Coronary artery (tissue), 2 donors: ENCODE results near the gene OBSCN.

Experiments used
- DNase-seq: peaks from one replicate; pipeline ENCODE4 v3.0.0-alpha.2; 2017; ENCODE audit warnings: low spot score
- H3K27ac ChIP-seq, 2 donors: fragments of 200-600 bp; sonication (generic); one replicate each; pipeline ENCODE4 v1.5.1; 2016 to 2019
- H3K4me3 ChIP-seq: fragments of 200-600 bp; sonication (generic); 2 replicates; pipeline ENCODE4 v1.5.1; 2016; ENCODE audit warnings: mild to moderate bottlenecking, moderate library complexity
- TF ChIP-seq, protein P1 (sequence below): fragments of 200-600 bp; sonication (generic); IDR thresholded peaks from one replicate; pipeline ENCODE4 v1.5.1; 2019; ENCODE audit warnings: antibody characterized with exemption

The OBSCN gene

DNA sequence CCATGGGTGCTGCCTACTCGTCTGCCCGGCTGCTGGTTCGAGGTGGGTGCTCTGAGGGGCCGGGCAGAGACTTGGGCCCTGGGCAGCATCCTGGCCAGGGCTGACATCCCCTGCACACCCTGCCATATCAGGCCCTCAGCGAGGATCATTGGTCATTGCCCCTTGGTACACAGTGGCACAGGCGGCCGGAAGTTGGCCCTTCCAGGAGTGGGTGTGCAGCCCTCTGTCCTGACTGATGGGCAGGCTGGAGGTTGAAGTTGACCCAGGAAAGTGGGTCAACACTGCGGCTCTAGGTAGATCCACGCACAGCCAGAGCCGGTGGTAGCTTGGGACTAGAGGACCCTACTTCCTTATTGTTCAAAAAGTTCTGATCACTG is 125.9 kb downstream of the OBSCN start:
- peak; percentile 68 for DNase-seq
- no peak overlapping the region for H3K27ac ChIP-seq
- no peak overlapping the region for H3K4me3 ChIP-seq
- TF ChIP-seq, protein P1, sequence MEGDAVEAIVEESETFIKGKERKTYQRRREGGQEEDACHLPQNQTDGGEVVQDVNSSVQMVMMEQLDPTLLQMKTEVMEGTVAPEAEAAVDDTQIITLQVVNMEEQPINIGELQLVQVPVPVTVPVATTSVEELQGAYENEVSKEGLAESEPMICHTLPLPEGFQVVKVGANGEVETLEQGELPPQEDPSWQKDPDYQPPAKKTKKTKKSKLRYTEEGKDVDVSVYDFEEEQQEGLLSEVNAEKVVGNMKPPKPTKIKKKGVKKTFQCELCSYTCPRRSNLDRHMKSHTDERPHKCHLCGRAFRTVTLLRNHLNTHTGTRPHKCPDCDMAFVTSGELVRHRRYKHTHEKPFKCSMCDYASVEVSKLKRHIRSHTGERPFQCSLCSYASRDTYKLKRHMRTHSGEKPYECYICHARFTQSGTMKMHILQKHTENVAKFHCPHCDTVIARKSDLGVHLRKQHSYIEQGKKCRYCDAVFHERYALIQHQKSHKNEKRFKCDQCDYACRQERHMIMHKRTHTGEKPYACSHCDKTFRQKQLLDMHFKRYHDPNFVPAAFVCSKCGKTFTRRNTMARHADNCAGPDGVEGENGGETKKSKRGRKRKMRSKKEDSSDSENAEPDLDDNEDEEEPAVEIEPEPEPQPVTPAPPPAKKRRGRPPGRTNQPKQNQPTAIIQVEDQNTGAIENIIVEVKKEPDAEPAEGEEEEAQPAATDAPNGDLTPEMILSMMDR: no peak

DNA sequence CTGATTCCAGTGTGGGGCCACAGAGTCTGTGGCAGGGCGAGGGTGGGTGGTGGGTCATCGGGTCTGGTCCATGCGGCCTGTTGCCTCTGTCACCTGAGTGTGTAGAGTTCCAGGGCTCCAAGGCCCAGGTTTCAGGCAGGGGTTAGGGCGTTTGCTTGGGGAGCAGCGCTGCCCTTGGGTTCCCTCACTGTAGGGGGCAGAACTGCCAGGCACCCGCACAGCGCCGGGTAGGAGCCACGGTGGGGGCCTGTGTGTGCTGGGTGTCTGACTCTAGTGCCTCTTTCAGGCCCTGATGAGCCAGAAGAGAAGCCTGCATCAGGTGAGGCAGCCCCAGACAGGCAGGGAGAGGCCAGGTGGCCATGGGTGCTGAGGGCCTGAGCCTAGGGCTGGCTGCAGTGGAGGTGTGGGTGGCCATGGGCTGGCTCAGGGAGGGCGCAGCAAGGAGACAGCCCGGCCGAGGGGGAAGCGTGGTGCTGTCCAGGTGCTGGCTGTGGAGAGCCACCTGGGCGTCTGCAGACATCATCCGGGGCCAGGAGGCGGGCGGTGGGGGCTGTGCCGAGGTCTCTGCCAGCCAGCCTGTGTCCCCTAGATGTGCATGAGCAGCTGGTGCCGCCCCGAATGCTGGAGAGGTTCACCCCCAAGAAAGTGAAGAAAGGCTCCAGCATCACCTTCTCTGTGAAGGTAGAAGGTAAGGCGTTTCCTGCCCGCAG is 126.5 kb downstream of the OBSCN start:
- peak; percentile 29 for DNase-seq
- no peak overlapping the region for H3K4me3 ChIP-seq
- TF ChIP-seq, protein P1: no peak
- H3K27ac ChIP-seq: no peak overlapping the region

DNA sequence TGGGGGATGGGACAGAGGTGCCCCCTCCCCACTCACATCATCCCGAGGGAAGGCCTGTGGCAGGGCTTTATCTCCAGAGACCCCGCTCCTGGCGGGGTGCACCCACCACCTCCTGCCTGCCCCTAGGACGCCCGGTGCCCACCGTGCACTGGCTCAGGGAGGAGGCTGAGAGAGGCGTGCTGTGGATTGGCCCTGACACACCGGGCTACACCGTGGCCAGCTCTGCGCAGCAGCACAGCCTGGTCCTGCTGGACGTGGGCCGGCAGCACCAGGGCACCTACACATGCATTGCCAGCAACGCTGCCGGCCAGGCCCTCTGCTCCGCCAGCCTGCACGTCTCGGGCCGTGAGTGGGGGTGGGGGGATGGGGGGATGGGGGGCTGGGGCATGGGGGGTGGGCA is 127.1 kb downstream of the OBSCN start:
- TF ChIP-seq, protein P1: no peak
- DNase-seq: peak; percentile 59
- Histone ChIP-seq H3K4me3 (no peak overlapping the region), H3K27ac (no peak overlapping the region)

DNA sequence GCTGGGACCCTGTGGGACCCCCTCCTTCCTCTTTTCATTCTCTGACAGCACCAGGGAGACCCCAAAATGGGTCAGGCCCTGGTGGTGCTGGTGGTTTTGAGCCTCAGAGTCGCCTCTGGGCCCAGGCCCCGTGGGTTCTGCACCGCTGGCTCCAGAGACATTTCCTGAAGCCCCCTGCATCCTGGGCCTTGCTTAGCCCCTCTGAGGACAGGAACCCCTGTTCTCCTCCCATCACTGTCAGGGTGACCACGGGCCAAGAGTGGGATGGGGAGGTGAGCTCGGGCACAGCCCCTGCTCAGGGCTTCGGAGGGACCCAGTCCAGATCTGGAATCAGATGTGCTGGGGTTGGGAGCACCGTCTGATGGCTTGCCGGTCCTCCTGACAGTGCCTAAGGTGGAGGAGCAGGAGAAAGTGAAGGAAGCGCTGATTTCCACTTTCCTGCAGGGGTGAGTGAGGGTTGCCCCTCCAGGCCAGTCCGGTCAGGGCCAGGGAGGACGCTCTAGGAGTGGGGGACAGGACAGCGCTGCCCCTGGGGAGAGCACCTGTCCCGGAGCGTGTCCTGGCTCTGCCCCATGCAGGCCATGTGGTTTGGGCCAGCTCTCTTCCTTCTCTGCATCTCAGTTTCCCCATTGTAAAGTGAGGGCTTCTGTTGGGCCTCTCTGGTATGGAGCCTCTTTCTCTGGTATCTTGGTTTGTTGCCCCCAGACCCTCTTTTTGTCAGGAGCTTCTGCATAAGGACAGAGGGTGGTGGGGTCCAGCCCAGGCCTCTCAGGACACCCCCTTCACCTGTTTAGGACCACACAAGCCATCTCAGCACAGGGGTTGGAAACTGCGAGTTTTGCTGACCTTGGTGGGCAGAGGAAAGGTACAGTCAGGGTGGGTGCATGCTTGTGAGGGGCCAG is 127.8 kb downstream of the OBSCN start:
- peak; percentile 63 for DNase-seq
- H3K27ac ChIP-seq: no peak overlapping the region
- TF ChIP-seq, protein P1: no peak
- no peak overlapping the region for H3K4me3 ChIP-seq

DNA sequence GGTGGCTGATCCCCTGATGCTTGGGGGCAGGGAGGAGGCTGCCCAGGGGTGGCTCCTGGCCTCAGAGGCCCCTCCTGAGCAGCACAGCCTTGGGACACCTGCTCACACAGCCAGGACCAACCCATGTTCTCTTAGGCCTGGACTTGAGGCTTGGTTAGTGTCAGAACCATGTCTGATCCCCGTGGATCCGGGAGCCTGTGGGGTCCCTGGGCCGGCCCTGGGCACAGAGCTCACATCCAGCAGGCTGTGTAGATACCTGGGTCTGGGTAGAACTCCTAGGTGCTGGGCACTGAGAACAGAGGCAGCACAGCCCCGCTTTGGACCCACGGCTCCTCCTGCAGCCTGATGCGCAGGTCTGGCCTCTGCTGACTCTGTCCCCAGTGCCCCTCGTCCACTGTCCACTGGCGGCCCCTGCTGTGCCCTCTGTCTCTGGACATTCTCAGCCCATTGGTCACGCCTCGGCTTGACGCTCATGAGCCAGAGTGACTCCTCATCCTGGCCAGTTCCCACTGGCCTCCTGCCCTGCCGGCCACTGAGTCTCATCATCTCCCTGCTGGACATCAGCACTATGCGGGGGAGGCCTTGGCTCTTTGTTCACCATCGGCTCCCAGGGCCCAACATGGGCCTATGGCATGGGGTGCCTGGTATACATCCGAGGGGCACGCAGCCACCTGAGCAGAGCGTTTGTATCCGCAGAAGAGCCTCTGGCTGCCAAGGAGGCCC is 128.6 kb downstream of the OBSCN start:
- TF ChIP-seq, protein P1: no peak

DNA sequence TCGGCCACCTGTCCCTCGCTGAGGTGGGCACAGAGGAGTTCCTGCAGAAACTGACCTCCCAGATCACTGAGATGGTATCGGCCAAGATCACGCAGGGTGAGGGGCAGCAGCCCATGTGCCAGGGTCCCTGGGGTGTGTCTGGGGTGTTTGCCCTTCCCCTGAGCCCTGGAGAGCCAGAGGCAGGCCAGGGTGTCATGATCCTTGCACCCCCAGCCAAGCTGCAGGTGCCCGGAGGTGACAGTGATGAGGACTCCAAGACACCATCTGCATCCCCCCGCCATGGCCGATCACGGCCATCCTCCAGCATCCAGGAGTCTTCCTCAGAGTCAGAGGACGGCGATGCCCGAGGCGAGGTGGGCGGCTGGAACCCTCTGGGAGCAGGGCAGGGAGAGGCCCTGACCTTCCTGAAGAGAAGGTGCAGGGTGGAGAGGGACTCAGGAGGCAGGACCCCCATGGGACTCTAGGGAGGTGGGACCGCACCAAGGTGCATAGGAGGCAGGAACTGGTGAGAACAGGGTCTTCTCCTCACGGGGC is 129.3 kb downstream of the OBSCN start:
- no peak overlapping the region for H3K4me3 ChIP-seq
- H3K27ac ChIP-seq: no peak overlapping the region
- TF ChIP-seq, protein P1: no peak
- DNase-seq: peak; percentile 67

More for the DNA sequence above, 128.6 kb downstream of the OBSCN start:
- Histone ChIP-seq H3K27ac (no peak overlapping the region), H3K4me3 (no peak overlapping the region)
- peak; percentile 67 for DNase-seq
